ENCODE data around the gene APLP1. TPM values are rescaled to one million over a fixed set of nuclear protein-coding genes. Genes with fewer than 3 reads are reported as not detected.

The APLP1 gene
- total RNA-seq, 1 donor from 2014 or later: 2.1 TPM

- Histone ChIP-seq H3K36me3 (no peaks in the 10 kb centered on the region), H3K4me3 (no peak overlapping the region), H3K9me3 (no peaks in the 10 kb centered on the region), H3K27me3 (ENCODE audit: low read depth) (peaks cover 34% of the 10 kb centered on the region), H3K4me1 (peaks cover 18% of the 10 kb centered on the region), H3K27ac (no peak overlapping the region)
- DNase-seq (no peak), ATAC-seq (no peak)
- intact Hi-C loops (cut with DNase I): no loop called here
- TF ChIP-seq CTCF (IDR thresholded peaks at IDR 0.05): no peak
Observed at GRCh38 chr19:35871611-35872010, 3.2 kb downstream of the APLP1 start.

GRCh38 chr19:35872180-35872579 is 3.8 kb downstream of the APLP1 start:
- H3K9me3 ChIP-seq: no peaks in the 10 kb centered on the region
- no peak for TF ChIP-seq CTCF (IDR thresholded peaks at IDR 0.05)
- H3K27ac ChIP-seq: no peak overlapping the region
- intact Hi-C loops (cut with DNase I): no loop called here
- H3K36me3 ChIP-seq: no peaks in the 10 kb centered on the region
- peaks cover 18% of the 10 kb centered on the region for H3K4me1 ChIP-seq
- DNase-seq (no peak), ATAC-seq (no peak)
- no peak overlapping the region for H3K4me3 ChIP-seq
- peaks cover 34% of the 10 kb centered on the region for H3K27me3 ChIP-seq (ENCODE audit: low read depth)

- H3K27ac ChIP-seq: no peak overlapping the region
- no peak for DNase-seq
- no peak for TF ChIP-seq CTCF (IDR thresholded peaks at IDR 0.05)
- ATAC-seq: no peak
- peaks cover 37% of the 10 kb centered on the region for H3K27me3 ChIP-seq (ENCODE audit: low read depth)
- no peaks in the 10 kb centered on the region for H3K9me3 ChIP-seq
- H3K4me1 ChIP-seq: peaks cover 9% of the 10 kb centered on the region
- H3K4me3 ChIP-seq: no peak overlapping the region
- H3K36me3 ChIP-seq: no peaks in the 10 kb centered on the region
- intact Hi-C loops (cut with DNase I): no loop called here
Observed at GRCh38 chr19:35874392-35874930, 6.1 kb downstream of the APLP1 start.

- ATAC-seq (no peak), DNase-seq (no peak)
- H3K4me1 ChIP-seq: peaks cover 4% of the 10 kb centered on the region
- TF ChIP-seq CTCF (IDR thresholded peaks at IDR 0.05): no peak
- H3K27me3 ChIP-seq (ENCODE audit: low read depth): peaks cover 8% of the 10 kb centered on the region
- no peak overlapping the region for H3K27ac ChIP-seq
- intact Hi-C loops (cut with DNase I): no loop called here
- H3K9me3 ChIP-seq: no peaks in the 10 kb centered on the region
- no peak overlapping the region for H3K4me3 ChIP-seq
- no peaks in the 10 kb centered on the region for H3K36me3 ChIP-seq
Observed at GRCh38 chr19:35879068-35879467, 10.7 kb downstream of the APLP1 start.

- no peak for TF ChIP-seq CTCF (IDR thresholded peaks at IDR 0.05)
Observed at GRCh38 chr19:35879770-35880317, 11.5 kb downstream of the APLP1 start.

More at GRCh38 chr19:35879770-35880317, 11.5 kb downstream of the APLP1 start:
- Histone ChIP-seq H3K4me1 (peaks cover 4% of the 10 kb centered on the region), H3K27me3 (ENCODE audit: low read depth) (peaks cover 8% of the 10 kb centered on the region), H3K4me3 (no peak overlapping the region), H3K36me3 (no peaks in the 10 kb centered on the region), H3K27ac (no peak overlapping the region), H3K9me3 (no peaks in the 10 kb centered on the region)
- intact Hi-C loops (cut with DNase I): loop anchor here (5.0 kb wide), 1 partner anchor 52 kb away; no protein-coding TSS in a partner anchor
- ATAC-seq (peak; percentile 93 to 94), DNase-seq (peak; percentile 93)

All from lower lobe of right lung (tissue), 2 donors.